Neural cell (in vitro differentiated cells): ENCODE measurements around the gene INS. TPM values are rescaled to one million over a fixed set of nuclear protein-coding genes. Genes with fewer than 3 reads are reported as not detected.

ENCODE experiments used
- H2AFZ ChIP-seq: fragments of 200-600, 300-800 bp; sonication (generic), shearing (Covaris generic); 2 replicates; pipeline ENCODE4 v1.6.0; 2014; ENCODE audit warnings: low read depth, mild to moderate bottlenecking, antibody characterized with exemption, low read length, moderate library complexity
- H3F3A ChIP-seq: fragments of 200-600 bp; shearing (Covaris generic); 2 replicates; pipeline ENCODE4 v1.6.1; 2016; ENCODE audit warnings: mild to moderate bottlenecking, moderate library complexity, mixed read lengths, antibody characterized with exemption, low read length; ENCODE audit not compliant: insufficient read depth, poor library complexity, severe bottlenecking
- H3K27ac ChIP-seq: fragments of 200-600, 300-800 bp; sonication (generic), shearing (Covaris generic); 2 replicates; pipeline ENCODE4 v1.5.1; 2014; ENCODE audit warnings: mild to moderate bottlenecking, low read length, moderate library complexity
- H3K27me3 ChIP-seq: fragments of 300-800, 200-600 bp; sonication (generic), shearing (Covaris generic); 2 replicates; pipeline ENCODE4 v1.6.0; 2014; ENCODE audit warnings: mild to moderate bottlenecking, low read depth, low read length, moderate library complexity; ENCODE audit not compliant: insufficient read depth
- H3K36me3 ChIP-seq: fragments of 300-800, 200-600 bp; sonication (generic), shearing (Covaris generic); 2 replicates; pipeline ENCODE4 v1.5.1; 2014; ENCODE audit warnings: mild to moderate bottlenecking, antibody characterized with exemption, low read length, moderate library complexity; ENCODE audit not compliant: insufficient read depth
- H3K4me2 ChIP-seq: fragments of 300-800, 200-600 bp; sonication (generic), shearing (Covaris generic); 2 replicates; pipeline ENCODE4 v1.6.0; 2014; ENCODE audit warnings: mild to moderate bottlenecking, low read length
- H3K4me3 ChIP-seq: fragments of 300-800, 200-600 bp; sonication (generic), shearing (Covaris generic); 2 replicates; pipeline ENCODE4 v1.5.1; 2014; ENCODE audit warnings: mild to moderate bottlenecking, low read length, moderate library complexity
- H3K79me2 ChIP-seq: fragments of 200-600 bp; shearing (Covaris generic); replicated peaks from 2 replicates; pipeline ENCODE4 v1.6.0; 2014; ENCODE audit warnings: mild to moderate bottlenecking, low read length, moderate library complexity; ENCODE audit not compliant: insufficient read depth
- H3K9ac ChIP-seq: fragments of 300-800, 200-600 bp; sonication (generic), shearing (Covaris generic); 2 replicates; pipeline ENCODE4 v1.6.1; 2016; ENCODE audit warnings: mild to moderate bottlenecking, low read length, mixed read lengths
- H3K9me2 ChIP-seq: fragments of 200-600 bp; shearing (Covaris generic); 2 replicates; pipeline ENCODE4 v1.6.1; 2016; ENCODE audit warnings: mild to moderate bottlenecking, low read length, mixed read lengths; ENCODE audit not compliant: insufficient read depth
- H3K9me3 ChIP-seq: fragments of 200-600, 300-800 bp; sonication (generic), shearing (Covaris generic); 2 replicates; pipeline ENCODE4 v1.6.1; 2016; ENCODE audit warnings: mild to moderate bottlenecking, mixed run types, low read length, moderate library complexity, mixed read lengths
- H4K20me1 ChIP-seq: fragments of 200-600 bp; shearing (Covaris generic); 2 replicates; pipeline ENCODE4 v1.6.1; 2016; ENCODE audit warnings: mild to moderate bottlenecking, mixed run types; ENCODE audit not compliant: insufficient read depth
- EP300 ChIP-seq: fragments of 450-650 bp; conservative IDR thresholded peaks from 2 replicates; pipeline ENCODE4 v1.6.1; 2014; ENCODE audit warnings: antibody characterized with exemption, mild to moderate bottlenecking, moderate library complexity; ENCODE audit not compliant: poor library complexity, severe bottlenecking
- EZH2 ChIP-seq: fragments of 200-600, 300-800 bp; shearing (Covaris generic), sonication (generic); IDR thresholded peaks from 2 replicates; pipeline ENCODE4 v1.6.1; 2014; ENCODE audit warnings: antibody characterized with exemption, low read length, borderline replicate concordance, mild to moderate bottlenecking; ENCODE audit not compliant: insufficient read depth, poor library complexity, severe bottlenecking
- MXI1 ChIP-seq: fragments of 450-650 bp; conservative IDR thresholded peaks from 2 replicates; pipeline ENCODE4 v1.6.1; 2014; ENCODE audit warnings: antibody characterized with exemption, mild to moderate bottlenecking; ENCODE audit not compliant: poor library complexity, severe bottlenecking
- POLR2AphosphoS5 ChIP-seq: IDR thresholded peaks from 2 replicates; pipeline ENCODE4 v1.6.1; 2012
- RAD21 ChIP-seq: fragments of 450-650 bp; conservative IDR thresholded peaks from 2 replicates; pipeline ENCODE4 v1.6.1; 2014; ENCODE audit warnings: antibody characterized with exemption, mild to moderate bottlenecking, moderate library complexity
- SMC3 ChIP-seq: fragments of 450-650 bp; conservative IDR thresholded peaks from 2 replicates; pipeline ENCODE4 v1.6.1; 2014; ENCODE audit warnings: antibody characterized with exemption, mild to moderate bottlenecking, moderate library complexity; ENCODE audit not compliant: poor library complexity
- TAF1 ChIP-seq: IDR thresholded peaks from 2 replicates; pipeline ENCODE4 v1.6.1; 2012; ENCODE audit warnings: low read depth
- polyA minus RNA-seq: library from RNA; depleted of rRNA, polyadenylated mRNA; stranded (reverse); fragments of >200 nt; gene quantifications from 2 replicates; pipeline ENCODE4 v1.2.3, GENCODE V29; 2014
- polyA plus RNA-seq: library from polyadenylated mRNA; depleted of rRNA; stranded (reverse); fragments of >200 nt; gene quantifications from 2 replicates; pipeline ENCODE4 v1.2.3, GENCODE V29; 2014
- TF ChIP-seq, protein P1 (sequence below): fragments of 450-650 bp; IDR thresholded peaks from 2 replicates; pipeline ENCODE4 v1.5.1; 2014; ENCODE audit warnings: antibody characterized with exemption, mild to moderate bottlenecking, moderate library complexity; ENCODE audit not compliant: poor library complexity, severe bottlenecking
- TF ChIP-seq, protein P2 (sequence below): IDR thresholded peaks from 2 replicates; pipeline ENCODE4 v1.6.1; 2012; ENCODE audit warnings: borderline replicate concordance

Gene INS
- not detected in 2 replicates for polyA plus RNA-seq
- polyA minus RNA-seq = not detected in 2 replicates

DNA sequence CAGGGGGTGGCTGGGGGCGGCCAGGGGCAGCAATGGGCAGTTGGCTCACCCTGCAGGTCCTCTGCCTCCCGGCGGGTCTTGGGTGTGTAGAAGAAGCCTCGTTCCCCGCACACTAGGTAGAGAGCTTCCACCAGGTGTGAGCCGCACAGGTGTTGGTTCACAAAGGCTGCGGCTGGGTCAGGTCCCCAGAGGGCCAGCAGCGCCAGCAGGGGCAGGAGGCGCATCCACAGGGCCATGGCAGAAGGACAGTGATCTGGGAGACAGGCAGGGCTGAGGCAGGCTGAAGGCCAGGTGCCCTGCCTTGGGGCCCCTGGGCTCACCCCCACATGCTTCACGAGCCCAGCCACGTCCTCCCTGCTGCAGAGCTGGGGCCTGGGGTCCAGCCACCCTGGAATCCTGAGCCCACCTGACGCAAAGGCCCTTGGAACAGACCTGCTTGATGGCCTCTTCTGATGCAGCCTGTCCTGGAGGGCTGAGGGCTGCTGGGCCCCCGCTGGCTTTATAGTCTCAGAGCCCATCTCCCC lies at the start of gene INS:
TSS of gene INS (minus strand) at position 474 of the 524 bp plus-strand sequence. CDS start at position 236, 238 bp downstream.
- Histone ChIP-seq H3K36me3 (no peaks in the 10 kb centered on the region), H3K9ac (no peak within 1 kb of the TSS)

DNA sequence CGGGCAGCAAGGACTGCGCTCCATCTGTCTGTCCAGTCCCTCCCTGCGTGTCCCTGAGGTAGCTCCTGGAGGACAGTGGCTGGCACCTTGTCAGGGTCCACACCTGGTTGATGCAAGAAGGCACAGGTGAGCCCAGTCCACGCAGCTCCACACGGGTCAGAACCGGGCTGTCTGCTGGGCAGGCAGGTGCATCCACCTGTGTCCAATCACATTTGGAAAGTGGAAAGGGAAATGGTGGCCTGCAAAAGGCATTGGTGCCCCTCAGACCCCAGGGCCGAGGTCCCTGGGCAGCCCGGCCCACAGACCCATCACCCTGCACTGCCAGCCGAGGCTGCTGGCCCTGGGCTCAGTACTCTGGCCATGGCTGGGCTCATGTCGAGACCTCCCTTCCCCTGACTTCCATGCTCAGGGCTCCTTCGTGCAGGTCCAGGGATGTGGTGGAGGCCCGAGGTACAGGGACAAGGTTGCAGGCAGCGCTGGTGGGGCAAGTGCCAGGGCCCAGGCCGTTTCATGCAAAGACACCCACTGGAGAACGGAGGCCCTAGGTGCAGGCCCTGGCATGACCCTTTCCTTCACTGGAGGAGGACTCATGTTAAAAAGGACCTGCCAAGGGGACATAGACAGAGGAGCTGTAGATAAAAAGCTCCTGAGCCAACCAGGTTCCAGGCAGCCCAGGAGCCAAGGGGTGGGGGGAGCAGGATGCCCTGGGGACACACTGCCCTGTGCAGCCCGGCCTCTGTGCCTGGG lies 49.5 kb upstream of the INS start:
- no peaks in the 10 kb centered on the region for H3K79me2 ChIP-seq
- H3K27ac ChIP-seq = no peak overlapping the region
- no peak overlapping the region for H2AFZ ChIP-seq
- H3K4me2 ChIP-seq = no peak overlapping the region
- no peak for TF ChIP-seq MXI1
- TF ChIP-seq, protein P1, sequence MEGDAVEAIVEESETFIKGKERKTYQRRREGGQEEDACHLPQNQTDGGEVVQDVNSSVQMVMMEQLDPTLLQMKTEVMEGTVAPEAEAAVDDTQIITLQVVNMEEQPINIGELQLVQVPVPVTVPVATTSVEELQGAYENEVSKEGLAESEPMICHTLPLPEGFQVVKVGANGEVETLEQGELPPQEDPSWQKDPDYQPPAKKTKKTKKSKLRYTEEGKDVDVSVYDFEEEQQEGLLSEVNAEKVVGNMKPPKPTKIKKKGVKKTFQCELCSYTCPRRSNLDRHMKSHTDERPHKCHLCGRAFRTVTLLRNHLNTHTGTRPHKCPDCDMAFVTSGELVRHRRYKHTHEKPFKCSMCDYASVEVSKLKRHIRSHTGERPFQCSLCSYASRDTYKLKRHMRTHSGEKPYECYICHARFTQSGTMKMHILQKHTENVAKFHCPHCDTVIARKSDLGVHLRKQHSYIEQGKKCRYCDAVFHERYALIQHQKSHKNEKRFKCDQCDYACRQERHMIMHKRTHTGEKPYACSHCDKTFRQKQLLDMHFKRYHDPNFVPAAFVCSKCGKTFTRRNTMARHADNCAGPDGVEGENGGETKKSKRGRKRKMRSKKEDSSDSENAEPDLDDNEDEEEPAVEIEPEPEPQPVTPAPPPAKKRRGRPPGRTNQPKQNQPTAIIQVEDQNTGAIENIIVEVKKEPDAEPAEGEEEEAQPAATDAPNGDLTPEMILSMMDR = no peak
- no peak for TF ChIP-seq SMC3
- no peak for TF ChIP-seq TAF1
- TF ChIP-seq POLR2AphosphoS5 = no peak
- TF ChIP-seq RAD21 = no peak
- TF ChIP-seq EZH2 = no peak
- no peak for TF ChIP-seq EP300
- TF ChIP-seq, protein P2, sequence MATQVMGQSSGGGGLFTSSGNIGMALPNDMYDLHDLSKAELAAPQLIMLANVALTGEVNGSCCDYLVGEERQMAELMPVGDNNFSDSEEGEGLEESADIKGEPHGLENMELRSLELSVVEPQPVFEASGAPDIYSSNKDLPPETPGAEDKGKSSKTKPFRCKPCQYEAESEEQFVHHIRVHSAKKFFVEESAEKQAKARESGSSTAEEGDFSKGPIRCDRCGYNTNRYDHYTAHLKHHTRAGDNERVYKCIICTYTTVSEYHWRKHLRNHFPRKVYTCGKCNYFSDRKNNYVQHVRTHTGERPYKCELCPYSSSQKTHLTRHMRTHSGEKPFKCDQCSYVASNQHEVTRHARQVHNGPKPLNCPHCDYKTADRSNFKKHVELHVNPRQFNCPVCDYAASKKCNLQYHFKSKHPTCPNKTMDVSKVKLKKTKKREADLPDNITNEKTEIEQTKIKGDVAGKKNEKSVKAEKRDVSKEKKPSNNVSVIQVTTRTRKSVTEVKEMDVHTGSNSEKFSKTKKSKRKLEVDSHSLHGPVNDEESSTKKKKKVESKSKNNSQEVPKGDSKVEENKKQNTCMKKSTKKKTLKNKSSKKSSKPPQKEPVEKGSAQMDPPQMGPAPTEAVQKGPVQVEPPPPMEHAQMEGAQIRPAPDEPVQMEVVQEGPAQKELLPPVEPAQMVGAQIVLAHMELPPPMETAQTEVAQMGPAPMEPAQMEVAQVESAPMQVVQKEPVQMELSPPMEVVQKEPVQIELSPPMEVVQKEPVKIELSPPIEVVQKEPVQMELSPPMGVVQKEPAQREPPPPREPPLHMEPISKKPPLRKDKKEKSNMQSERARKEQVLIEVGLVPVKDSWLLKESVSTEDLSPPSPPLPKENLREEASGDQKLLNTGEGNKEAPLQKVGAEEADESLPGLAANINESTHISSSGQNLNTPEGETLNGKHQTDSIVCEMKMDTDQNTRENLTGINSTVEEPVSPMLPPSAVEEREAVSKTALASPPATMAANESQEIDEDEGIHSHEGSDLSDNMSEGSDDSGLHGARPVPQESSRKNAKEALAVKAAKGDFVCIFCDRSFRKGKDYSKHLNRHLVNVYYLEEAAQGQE = no peak
- no peaks in the 10 kb centered on the region for H3K9me2 ChIP-seq
- no peaks in the 10 kb centered on the region for H3F3A ChIP-seq
- no peaks in the 10 kb centered on the region for H3K36me3 ChIP-seq
- no peak overlapping the region for H3K9ac ChIP-seq
- H4K20me1 ChIP-seq = no peaks in the 10 kb centered on the region
- H3K27me3 ChIP-seq = no peaks in the 10 kb centered on the region
- no peaks in the 10 kb centered on the region for H3K9me3 ChIP-seq
- no peak overlapping the region for H3K4me3 ChIP-seq

More for the DNA sequence above, at the start of gene INS:
- TF ChIP-seq, protein P1 = no peak
- no peak for TF ChIP-seq MXI1
- no peak for TF ChIP-seq SMC3
- TF ChIP-seq, protein P2 = no peak
- no peak for TF ChIP-seq EP300
- no peak for TF ChIP-seq TAF1
- Histone ChIP-seq H3K27ac (no peak within 1 kb of the TSS), H3F3A (no peaks in the 10 kb centered on the region), H3K27me3 (no peaks in the 10 kb centered on the region), H2AFZ (no peak within 1 kb of the TSS), H3K4me3 (no peak within 1 kb of the TSS), H3K9me3 (no peaks in the 10 kb centered on the region), H3K9me2 (no peaks in the 10 kb centered on the region), H4K20me1 (no peaks in the 10 kb centered on the region), H3K4me2 (no peak within 1 kb of the TSS), H3K79me2 (no peaks in the 10 kb centered on the region)
